SIG-M5 treated with dmso at 0.1 percent for 504 hours (cell line): ENCODE results near the gene DMAC2L.
A peak's percentile ranks its signal among the peaks of the same experiment; 100 is the strongest.

Source experiments
- DNase-seq: peaks from one replicate; lab custom pipeline; 2025; ENCODE audit not compliant: unreplicated experiment; lab: John Stamatoyannopoulos, UW

The DMAC2L gene

DNA sequence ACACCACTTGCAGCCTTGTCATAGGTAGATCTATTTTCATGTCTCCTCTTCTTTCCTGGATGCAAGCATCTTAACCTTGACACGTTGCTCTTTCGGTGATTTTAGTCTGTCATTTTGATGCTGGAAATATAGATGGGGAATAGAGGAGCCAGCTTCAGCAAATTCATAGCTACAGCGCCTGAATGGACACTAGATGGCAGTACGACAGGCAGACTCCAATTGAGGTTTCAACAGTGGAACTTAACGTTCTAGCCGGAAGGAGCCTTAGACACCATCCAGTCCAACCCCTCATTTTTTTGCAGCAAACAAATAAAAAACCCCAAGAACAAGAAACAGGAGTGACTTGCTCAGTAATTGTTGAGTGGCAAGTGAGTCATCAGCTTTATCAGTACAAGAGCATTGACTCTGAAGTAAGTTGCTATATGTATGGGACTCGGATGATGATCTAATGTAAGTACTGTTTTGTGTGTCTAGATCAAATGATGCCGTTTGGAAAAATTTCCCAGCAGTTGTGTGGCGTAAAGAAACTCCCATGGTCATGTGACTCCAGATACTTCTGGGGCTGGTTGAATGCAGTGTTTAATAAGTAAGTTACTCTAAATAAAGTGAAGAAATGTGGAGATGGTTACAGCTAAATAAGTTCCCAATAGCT, 9.0 kb downstream of the DMAC2L start:
- peak; percentile 92 for DNase-seq

GRCh38 chr14:50331596-50331995, 19.5 kb downstream of the DMAC2L start:
- DNase-seq = no peak

DNA sequence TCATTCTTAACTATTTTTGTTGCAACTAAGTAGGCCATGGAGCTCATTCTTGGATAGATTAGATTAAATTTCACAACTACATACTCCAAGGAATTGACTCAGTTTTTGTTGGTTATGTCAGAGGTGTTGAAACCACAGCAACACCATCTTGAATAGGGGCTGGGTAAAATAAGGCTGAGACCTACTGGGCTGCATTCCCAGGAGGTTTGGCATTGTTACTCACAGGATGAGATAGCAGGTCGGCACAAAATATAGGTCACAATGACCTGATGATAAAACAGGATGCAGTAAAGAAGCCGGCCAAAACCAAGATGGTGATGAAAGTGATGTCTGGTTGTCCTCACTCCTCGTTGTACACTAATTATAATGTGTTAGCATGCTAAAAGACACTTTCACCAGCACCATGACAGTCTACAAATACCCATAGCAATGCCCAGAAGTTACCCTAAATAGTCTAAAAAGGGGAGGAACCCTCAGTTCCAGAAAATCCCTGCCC, 20.9 kb downstream of the DMAC2L start:
- DNase-seq = no peak

GRCh38 chr14:50334211-50334610, 22.1 kb downstream of the DMAC2L start:
- no peak for DNase-seq

DNA sequence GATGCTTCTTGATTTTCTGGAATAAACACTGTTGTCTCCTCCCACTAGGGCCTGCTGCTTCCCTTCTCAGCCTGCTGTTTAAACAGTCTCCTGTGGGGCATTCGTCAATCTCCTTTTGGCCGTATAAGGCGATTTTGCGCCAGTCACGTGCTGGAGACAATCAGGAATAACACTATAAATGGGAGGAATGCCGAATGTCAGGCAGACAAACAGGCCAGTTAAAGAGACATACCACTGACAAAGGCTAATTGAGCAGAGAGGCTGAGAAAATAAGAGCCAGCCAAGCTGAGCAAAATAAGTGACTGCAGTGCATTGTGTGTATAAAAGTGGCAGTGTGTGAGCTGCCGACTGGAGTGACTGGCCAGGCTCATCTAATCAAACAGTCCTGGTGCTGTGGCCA, 23.3 kb downstream of the DMAC2L start:
- no peak for DNase-seq

- no peak for DNase-seq
Measured at GRCh38 chr14:50335989-50336824, 24.1 kb downstream of the DMAC2L start.

DNA sequence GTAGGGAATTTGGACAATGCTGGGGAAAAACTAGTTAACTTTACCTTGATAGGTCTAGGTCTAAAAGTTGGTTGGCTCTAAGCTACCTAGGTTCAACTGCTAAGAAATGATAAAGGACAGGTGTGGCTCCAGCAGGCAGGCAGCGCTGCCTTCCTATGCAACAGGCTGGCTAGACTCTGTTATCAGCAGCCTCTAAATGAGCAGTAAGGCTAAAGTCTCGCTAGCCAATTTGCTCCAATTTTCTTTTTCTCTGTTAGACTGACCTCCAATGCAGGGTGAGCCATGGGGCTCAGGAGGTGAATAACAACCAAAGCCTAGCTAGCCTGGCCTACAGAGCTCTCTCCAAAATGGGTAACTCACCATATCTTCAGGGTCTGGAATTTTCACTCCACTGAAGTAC, 26.5 kb downstream of the DMAC2L start:
- DNase-seq = no peak

DNA sequence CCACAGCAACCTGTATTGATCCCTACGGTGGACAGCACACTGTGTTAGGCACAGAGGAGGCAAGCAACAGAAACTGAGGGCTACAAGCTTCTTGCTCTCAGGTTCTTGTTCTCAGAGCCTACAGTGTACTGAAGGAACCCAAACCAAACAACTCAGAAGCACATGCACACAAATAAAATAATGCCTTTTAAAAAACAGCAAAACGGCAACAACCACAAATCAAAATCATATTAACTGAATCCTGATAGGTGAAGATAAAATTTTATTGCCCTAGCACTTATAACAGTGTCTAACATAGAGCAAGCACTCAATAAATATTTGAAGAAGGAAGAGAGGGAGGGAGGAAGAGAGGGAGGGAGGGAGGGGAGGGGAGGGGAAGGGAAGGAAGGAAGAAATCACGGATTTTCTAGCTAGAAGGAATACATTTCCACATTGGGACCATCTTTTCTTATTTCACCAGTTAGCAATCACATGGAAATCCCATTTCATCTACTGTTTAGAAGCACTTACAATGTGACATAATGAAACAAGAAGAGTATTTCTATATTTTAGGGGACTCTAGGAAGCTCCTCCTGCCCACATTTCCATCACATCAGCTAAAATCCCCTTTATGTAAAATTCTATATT, 27.2 kb downstream of the DMAC2L start:
- no peak for DNase-seq

GRCh38 chr14:50340045-50340444, 27.9 kb downstream of the DMAC2L start:
- DNase-seq = no peak

DNA sequence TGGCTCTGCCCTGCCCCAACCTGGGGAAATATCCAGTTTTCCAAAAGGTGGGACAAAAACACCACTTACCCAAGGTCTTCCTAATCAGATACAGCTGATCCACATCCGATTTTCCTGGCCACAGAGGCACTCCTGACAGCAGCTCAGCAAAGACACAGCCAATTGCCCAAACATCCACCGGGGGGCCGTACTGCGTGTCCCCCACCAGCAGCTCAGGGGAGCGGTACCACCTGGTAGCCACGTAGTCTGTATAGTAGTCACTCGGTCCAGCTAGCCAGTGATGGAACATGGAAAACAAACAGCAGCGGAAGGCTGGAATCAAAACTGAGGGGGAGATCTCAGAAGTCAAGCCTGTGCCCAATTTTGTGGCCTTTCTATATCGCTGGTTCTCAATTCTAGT, 28.8 kb downstream of the DMAC2L start:
- no peak for DNase-seq

DNA sequence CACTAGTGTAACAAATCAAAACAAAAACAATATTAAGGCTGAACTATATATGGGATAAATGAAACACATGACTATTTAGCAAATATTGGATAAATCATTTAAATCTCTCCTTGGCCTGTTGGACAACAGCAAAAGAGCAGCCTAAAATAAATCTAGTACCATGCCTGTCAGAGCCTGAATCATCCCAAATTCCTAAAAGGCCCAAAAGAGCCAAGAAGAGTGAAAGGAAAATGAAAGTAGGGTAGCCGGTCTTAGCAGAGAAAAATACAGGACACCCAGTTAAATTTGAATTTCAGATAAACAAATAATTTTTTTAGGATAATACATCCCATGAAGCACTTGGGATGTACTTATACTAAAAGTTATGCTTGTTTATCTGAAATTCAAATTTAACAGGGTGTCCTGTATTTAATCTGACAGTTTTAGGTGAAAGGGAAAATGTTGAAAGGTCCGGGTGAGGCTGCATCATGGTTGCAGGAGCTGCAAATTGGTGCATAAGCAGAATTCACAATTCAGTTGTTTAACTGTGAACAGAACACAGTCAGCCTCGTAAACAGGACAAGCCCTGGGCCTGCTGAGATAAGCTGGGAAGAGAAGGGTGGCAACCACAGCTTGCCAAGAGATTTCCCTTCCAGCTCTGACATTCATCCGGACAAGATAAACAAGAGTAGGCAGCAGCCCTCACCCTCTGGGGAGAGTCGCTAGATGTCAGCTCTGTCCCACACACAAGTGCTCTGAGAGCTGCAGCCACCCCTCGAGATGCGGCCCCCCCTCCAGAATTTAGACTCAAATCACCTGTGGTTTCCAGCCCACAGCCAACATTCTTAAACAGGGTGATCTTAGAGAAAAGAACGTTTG, 30.3 kb downstream of the DMAC2L start:
- no peak for DNase-seq

DNA sequence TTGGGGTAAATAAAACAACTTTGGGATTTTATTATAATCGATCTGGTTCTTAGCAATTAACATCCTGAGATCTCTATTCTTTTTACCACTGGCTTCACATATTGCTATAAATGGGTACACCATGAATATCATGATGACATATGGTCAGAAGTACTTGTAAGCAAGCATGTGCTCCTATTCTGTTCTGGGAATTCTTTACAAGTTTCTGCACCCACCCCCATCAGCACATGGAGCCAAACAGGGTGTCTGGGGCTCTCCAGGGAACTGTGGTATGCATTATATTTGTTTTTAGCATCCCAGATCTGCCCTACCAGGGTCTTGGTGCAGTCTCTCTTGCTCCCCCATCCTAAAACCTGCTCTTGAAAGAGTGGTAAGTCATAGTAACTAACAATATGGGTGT, 31.3 kb downstream of the DMAC2L start:
- DNase-seq = no peak

GRCh38 chr14:50344116-50344775, 32.1 kb downstream of the DMAC2L start:
- DNase-seq = no peak

- no peak for DNase-seq
Measured at GRCh38 chr14:50344876-50345563, 32.9 kb downstream of the DMAC2L start.

GRCh38 chr14:50345846-50346422, 33.8 kb downstream of the DMAC2L start:
- no peak for DNase-seq

DNA sequence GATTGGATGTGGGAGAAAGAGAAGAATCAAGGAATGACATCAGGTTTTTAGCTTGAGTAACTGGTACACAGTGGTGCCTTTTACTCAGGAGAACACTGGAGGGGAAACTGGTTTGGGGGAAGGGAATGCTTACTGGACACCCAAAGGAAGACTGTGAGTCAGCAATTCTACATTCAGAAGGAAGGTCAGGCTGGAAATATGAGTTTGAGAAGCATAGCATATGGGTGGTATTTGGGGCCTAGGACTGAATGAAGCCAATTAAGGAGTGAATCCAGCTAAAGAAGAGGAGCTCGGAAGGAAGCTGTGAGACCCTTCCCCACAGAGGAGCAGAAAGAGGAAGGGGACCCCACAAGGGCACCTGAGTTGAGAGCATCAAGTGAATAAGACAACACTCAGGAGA, 35.4 kb downstream of the DMAC2L start:
- DNase-seq = peak; percentile 33

- no peak for DNase-seq
Measured at GRCh38 chr14:50348933-50349332, 36.8 kb downstream of the DMAC2L start.

GRCh38 chr14:50350975-50351374, 38.9 kb downstream of the DMAC2L start:
- DNase-seq = no peak

- DNase-seq = no peak
Measured at GRCh38 chr14:50352584-50352983, 40.5 kb downstream of the DMAC2L start.

GRCh38 chr14:50353126-50353525, 41.0 kb downstream of the DMAC2L start:
- DNase-seq = no peak
